ENCODE data around the gene LHFPL6.

LHFPL6 gene

GRCh38 chr13:39512687-39513086 is 90.3 kb downstream of the LHFPL6 start:
- no peak for DNase-seq (ENCODE audit: low read depth)

GRCh38 chr13:39510316-39510695 is 92.7 kb downstream of the LHFPL6 start:
- no peak for DNase-seq (ENCODE audit: low read depth)

- no peak for DNase-seq (ENCODE audit: low read depth)
Measured at GRCh38 chr13:39509616-39510315, 93.2 kb downstream of the LHFPL6 start.

GRCh38 chr13:39506559-39507390 is 96.2 kb downstream of the LHFPL6 start:
- peak; percentile 74 for DNase-seq (ENCODE audit: low read depth)

GRCh38 chr13:39505151-39505550 is 97.8 kb downstream of the LHFPL6 start:
- DNase-seq (ENCODE audit: low read depth) = no peak

- DNase-seq (ENCODE audit: low read depth) = no peak
Measured at GRCh38 chr13:39503048-39503447, 99.9 kb downstream of the LHFPL6 start.

- DNase-seq (ENCODE audit: low read depth) = no peak
Measured at GRCh38 chr13:39501702-39502324, 101.2 kb downstream of the LHFPL6 start.

- DNase-seq (ENCODE audit: low read depth) = no peak
Measured at GRCh38 chr13:39499604-39500003, 103.4 kb downstream of the LHFPL6 start.

- no peak for DNase-seq (ENCODE audit: low read depth)
Measured at GRCh38 chr13:39498471-39499114, 104.4 kb downstream of the LHFPL6 start.

- DNase-seq (ENCODE audit: low read depth) = no peak
Measured at GRCh38 chr13:39496506-39496905, 106.5 kb downstream of the LHFPL6 start.

- DNase-seq (ENCODE audit: low read depth) = no peak
Measured at GRCh38 chr13:39494633-39495032, 108.4 kb downstream of the LHFPL6 start.

- no peak for DNase-seq (ENCODE audit: low read depth)
Measured at GRCh38 chr13:39494006-39494405, 109.0 kb downstream of the LHFPL6 start.

GRCh38 chr13:39490136-39490535 is 112.9 kb downstream of the LHFPL6 start:
- DNase-seq (ENCODE audit: low read depth) = no peak

- DNase-seq (ENCODE audit: low read depth) = no peak
Measured at GRCh38 chr13:39486758-39487157, 116.2 kb downstream of the LHFPL6 start.

GRCh38 chr13:39485314-39485700 is 117.7 kb downstream of the LHFPL6 start:
- no peak for DNase-seq (ENCODE audit: low read depth)

GRCh38 chr13:39484506-39485313 is 118.3 kb downstream of the LHFPL6 start:
- peak; percentile 83 for DNase-seq (ENCODE audit: low read depth)

GRCh38 chr13:39483326-39483725 is 119.7 kb downstream of the LHFPL6 start:
- DNase-seq (ENCODE audit: low read depth) = peak; percentile 75

GRCh38 chr13:39481491-39481890 is 121.5 kb downstream of the LHFPL6 start:
- DNase-seq (ENCODE audit: low read depth) = no peak

- DNase-seq (ENCODE audit: low read depth) = no peak
Measured at GRCh38 chr13:39474600-39474999, 128.4 kb downstream of the LHFPL6 start.

GRCh38 chr13:39469676-39470075 is 133.3 kb downstream of the LHFPL6 start:
- DNase-seq (ENCODE audit: low read depth) = no peak

- no peak for DNase-seq (ENCODE audit: low read depth)
Measured at GRCh38 chr13:39468306-39468705, 134.7 kb downstream of the LHFPL6 start.

GRCh38 chr13:39463611-39464010 is 139.4 kb downstream of the LHFPL6 start:
- DNase-seq (ENCODE audit: low read depth) = no peak
